Nasal cavity respiratory epithelium epithelial cell of viscerocranial mucosa (primary cell): Measurements from ENCODE around the gene OTULINL. TPM values are rescaled to one million over a fixed set of nuclear protein-coding genes. Genes with fewer than 3 reads are reported as not detected.

Experiments
- total RNA-seq: library from RNA; depleted of rRNA; stranded (reverse); fragments of >200 nt; gene quantifications from 2 replicates; pipeline ENCODE4 v1.2.3, GENCODE V29; 2014

OTULINL gene
- 0.34 and 0.36 TPM in 2 replicates for total RNA-seq

GRCh38 chr5:14581106-14581890 is at the start of gene OTULINL:
TSS of gene OTULINL (plus strand) at chr5:14581792. CDS start at chr5:14581895, 103 bp downstream.

Other genes starting within 250 kb of the OTULINL start
- gene OTULIN, start 82.9 kb downstream of the OTULINL start, total RNA-seq = 25.6 and 27.6 TPM in 2 replicates